ENCODE measurements around the gene AHNAK2.

AHNAK2 gene

DNA sequence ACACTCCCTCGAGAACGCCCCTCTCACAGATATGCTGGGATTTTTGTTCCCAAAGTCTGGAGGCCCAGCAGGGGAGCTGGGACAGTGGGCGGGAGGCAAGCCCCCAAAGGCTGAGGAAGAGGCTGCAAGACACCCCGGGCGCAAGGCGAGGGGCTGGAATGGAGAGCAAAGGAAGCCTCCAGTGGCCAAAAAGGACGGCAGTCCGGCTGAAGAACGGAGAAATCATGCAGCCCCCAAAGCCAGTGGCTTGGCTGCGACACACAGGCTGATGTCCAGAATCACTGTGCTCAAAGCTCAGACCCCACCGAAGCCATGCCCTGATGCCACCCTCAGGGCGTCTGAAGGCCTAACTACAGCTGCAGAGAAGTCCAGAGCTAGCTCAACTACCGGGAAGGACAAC is 18.3 kb upstream of the AHNAK2 start:
- Histone ChIP-seq H3K27ac (ENCODE audit: low read depth, low read length) (no peak overlapping the region), H3K4me3 (ENCODE audit: low read depth in 1 of 2, low read length in 2 of 2) (no peak overlapping the region), H3K9ac (ENCODE audit: low read depth in 1 of 2, low read length in 2 of 2) (no peak overlapping the region), H3K27me3 (ENCODE audit: control insufficient read depth in 1 of 2, insufficient read depth in 2 of 2, low read length in 2 of 2) (no peaks in the 10 kb centered on the region), H3K4me1 (ENCODE audit: control insufficient read depth in 1 of 2, insufficient read depth in 2 of 2, low read length in 2 of 2) (no peaks in the 10 kb centered on the region), H3K9me3 (ENCODE audit: control insufficient read depth in 1 of 2, low read length in 2 of 2) (no peaks in the 10 kb centered on the region), H3K36me3 (ENCODE audit: control insufficient read depth in 1 of 2, insufficient read depth in 2 of 2, low read length in 2 of 2) (peaks cover 0 to 3% of the 10 kb centered on the region in 2 donors)

GRCh38 chr14:104996032-104996431 is 17.9 kb upstream of the AHNAK2 start:
- no peaks in the 10 kb centered on the region for H3K4me1 ChIP-seq (ENCODE audit: control insufficient read depth in 1 of 2, insufficient read depth in 2 of 2, low read length in 2 of 2)
- no peak overlapping the region for H3K27ac ChIP-seq (ENCODE audit: low read depth, low read length)
- no peaks in the 10 kb centered on the region for H3K27me3 ChIP-seq (ENCODE audit: control insufficient read depth in 1 of 2, insufficient read depth in 2 of 2, low read length in 2 of 2)
- peaks cover 0 to 3% of the 10 kb centered on the region in 2 donors for H3K36me3 ChIP-seq (ENCODE audit: control insufficient read depth in 1 of 2, insufficient read depth in 2 of 2, low read length in 2 of 2)
- H3K9ac ChIP-seq (ENCODE audit: low read depth in 1 of 2, low read length in 2 of 2) = no peak overlapping the region
- no peak overlapping the region for H3K4me3 ChIP-seq (ENCODE audit: low read depth in 1 of 2, low read length in 2 of 2)
- no peaks in the 10 kb centered on the region for H3K9me3 ChIP-seq (ENCODE audit: control insufficient read depth in 1 of 2, low read length in 2 of 2)

- Histone ChIP-seq H3K36me3 (ENCODE audit: control insufficient read depth in 1 of 2, insufficient read depth in 2 of 2, low read length in 2 of 2) (peaks cover 0 to 3% of the 10 kb centered on the region in 2 donors), H3K27me3 (ENCODE audit: control insufficient read depth in 1 of 2, insufficient read depth in 2 of 2, low read length in 2 of 2) (no peaks in the 10 kb centered on the region), H3K4me1 (ENCODE audit: control insufficient read depth in 1 of 2, insufficient read depth in 2 of 2, low read length in 2 of 2) (no peaks in the 10 kb centered on the region), H3K9me3 (ENCODE audit: control insufficient read depth in 1 of 2, low read length in 2 of 2) (no peaks in the 10 kb centered on the region), H3K4me3 (ENCODE audit: low read depth in 1 of 2, low read length in 2 of 2) (no peak overlapping the region), H3K27ac (ENCODE audit: low read depth, low read length) (no peak overlapping the region), H3K9ac (ENCODE audit: low read depth in 1 of 2, low read length in 2 of 2) (no peak overlapping the region)
These were observed 16.8 kb upstream of the AHNAK2 start for GRCh38 chr14:104994978-104995377.

GRCh38 chr14:104993808-104994591 is 15.8 kb upstream of the AHNAK2 start:
- Histone ChIP-seq H3K9me3 (ENCODE audit: control insufficient read depth in 1 of 2, low read length in 2 of 2) (no peaks in the 10 kb centered on the region), H3K9ac (ENCODE audit: low read depth in 1 of 2, low read length in 2 of 2) (no peak overlapping the region), H3K36me3 (ENCODE audit: control insufficient read depth in 1 of 2, insufficient read depth in 2 of 2, low read length in 2 of 2) (peaks cover 0 to 3% of the 10 kb centered on the region in 2 donors), H3K27ac (ENCODE audit: low read depth, low read length) (no peak overlapping the region), H3K27me3 (ENCODE audit: control insufficient read depth in 1 of 2, insufficient read depth in 2 of 2, low read length in 2 of 2) (no peaks in the 10 kb centered on the region), H3K4me1 (ENCODE audit: control insufficient read depth in 1 of 2, insufficient read depth in 2 of 2, low read length in 2 of 2) (no peaks in the 10 kb centered on the region), H3K4me3 (ENCODE audit: low read depth in 1 of 2, low read length in 2 of 2) (no peak overlapping the region)

DNA sequence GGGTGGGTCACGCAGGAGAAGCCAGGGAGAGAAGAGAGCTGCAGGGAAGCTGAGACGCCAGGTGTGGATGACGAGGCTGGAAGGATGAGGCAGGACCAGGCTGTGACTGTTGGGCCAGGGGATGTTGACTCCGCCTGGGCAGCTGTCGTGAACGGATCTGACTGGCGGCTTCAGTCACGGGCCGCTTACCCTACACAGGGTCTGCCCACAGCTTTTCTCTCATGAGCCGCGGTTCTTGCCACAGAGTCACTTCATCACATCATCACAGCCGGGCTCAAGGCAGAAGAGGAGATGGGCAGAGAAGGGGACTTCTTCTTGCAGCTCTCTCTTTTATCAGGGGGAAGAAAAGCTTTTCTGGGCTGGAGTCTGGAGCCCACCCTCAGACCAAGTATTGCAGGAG is 15.1 kb upstream of the AHNAK2 start:
- Histone ChIP-seq H3K9ac (ENCODE audit: low read depth in 1 of 2, low read length in 2 of 2) (no peak overlapping the region), H3K4me1 (ENCODE audit: control insufficient read depth in 1 of 2, insufficient read depth in 2 of 2, low read length in 2 of 2) (no peaks in the 10 kb centered on the region), H3K27me3 (ENCODE audit: control insufficient read depth in 1 of 2, insufficient read depth in 2 of 2, low read length in 2 of 2) (no peaks in the 10 kb centered on the region), H3K27ac (ENCODE audit: low read depth, low read length) (no peak overlapping the region), H3K9me3 (ENCODE audit: control insufficient read depth in 1 of 2, low read length in 2 of 2) (no peaks in the 10 kb centered on the region), H3K36me3 (ENCODE audit: control insufficient read depth in 1 of 2, insufficient read depth in 2 of 2, low read length in 2 of 2) (peaks cover 0 to 3% of the 10 kb centered on the region in 2 donors), H3K4me3 (ENCODE audit: low read depth in 1 of 2, low read length in 2 of 2) (no peak overlapping the region)

GRCh38 chr14:104992501-104992900 is 14.3 kb upstream of the AHNAK2 start:
- H3K27ac ChIP-seq (ENCODE audit: low read depth, low read length) = no peak overlapping the region
- peaks cover 0 to 3% of the 10 kb centered on the region in 2 donors for H3K36me3 ChIP-seq (ENCODE audit: control insufficient read depth in 1 of 2, insufficient read depth in 2 of 2, low read length in 2 of 2)

DNA sequence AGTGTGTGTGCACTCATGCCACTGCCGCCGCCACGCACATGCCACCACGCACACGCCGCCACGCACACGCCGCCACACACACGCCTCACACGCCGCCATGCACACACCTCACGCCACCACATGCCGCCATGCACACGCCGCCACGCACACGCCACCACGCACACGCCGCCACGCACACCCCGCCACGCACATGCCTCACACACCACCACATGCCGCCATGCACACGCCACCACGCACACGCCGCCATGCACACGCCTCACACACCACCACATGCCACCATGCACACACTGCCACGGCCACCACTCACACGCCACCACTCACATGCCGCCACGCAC is 13.7 kb upstream of the AHNAK2 start:
- Histone ChIP-seq H3K4me3 (ENCODE audit: low read depth in 1 of 2, low read length in 2 of 2) (no peak overlapping the region), H3K9me3 (ENCODE audit: control insufficient read depth in 1 of 2, low read length in 2 of 2) (no peaks in the 10 kb centered on the region), H3K4me1 (ENCODE audit: control insufficient read depth in 1 of 2, insufficient read depth in 2 of 2, low read length in 2 of 2) (peaks cover under 1 to 4% of the 10 kb centered on the region in 2 donors), H3K36me3 (ENCODE audit: control insufficient read depth in 1 of 2, insufficient read depth in 2 of 2, low read length in 2 of 2) (peaks cover 0 to 3% of the 10 kb centered on the region in 2 donors), H3K9ac (ENCODE audit: low read depth in 1 of 2, low read length in 2 of 2) (no peak overlapping the region), H3K27ac (ENCODE audit: low read depth, low read length) (no peak overlapping the region), H3K27me3 (ENCODE audit: control insufficient read depth in 1 of 2, insufficient read depth in 2 of 2, low read length in 2 of 2) (no peaks in the 10 kb centered on the region)

More at GRCh38 chr14:104992501-104992900, 14.3 kb upstream of the AHNAK2 start:
- Histone ChIP-seq H3K27me3 (ENCODE audit: control insufficient read depth in 1 of 2, insufficient read depth in 2 of 2, low read length in 2 of 2) (no peaks in the 10 kb centered on the region), H3K9me3 (ENCODE audit: control insufficient read depth in 1 of 2, low read length in 2 of 2) (no peaks in the 10 kb centered on the region), H3K9ac (ENCODE audit: low read depth in 1 of 2, low read length in 2 of 2) (no peak overlapping the region), H3K4me3 (ENCODE audit: low read depth in 1 of 2, low read length in 2 of 2) (no peak overlapping the region), H3K4me1 (ENCODE audit: control insufficient read depth in 1 of 2, insufficient read depth in 2 of 2, low read length in 2 of 2) (no peaks in the 10 kb centered on the region)

- Histone ChIP-seq H3K4me1 (ENCODE audit: control insufficient read depth in 1 of 2, insufficient read depth in 2 of 2, low read length in 2 of 2) (peaks cover 7 to 10% of the 10 kb centered on the region in 2 donors), H3K9me3 (ENCODE audit: control insufficient read depth in 1 of 2, low read length in 2 of 2) (no peaks in the 10 kb centered on the region), H3K27ac (ENCODE audit: low read depth, low read length) (no peak overlapping the region), H3K4me3 (ENCODE audit: low read depth in 1 of 2, low read length in 2 of 2) (no peak overlapping the region), H3K27me3 (ENCODE audit: control insufficient read depth in 1 of 2, insufficient read depth in 2 of 2, low read length in 2 of 2) (no peaks in the 10 kb centered on the region), H3K36me3 (ENCODE audit: control insufficient read depth in 1 of 2, insufficient read depth in 2 of 2, low read length in 2 of 2) (peaks cover 0 to 3% of the 10 kb centered on the region in 2 donors), H3K9ac (ENCODE audit: low read depth in 1 of 2, low read length in 2 of 2) (no peak overlapping the region)
These were observed 11.8 kb upstream of the AHNAK2 start for GRCh38 chr14:104989951-104990303.

DNA sequence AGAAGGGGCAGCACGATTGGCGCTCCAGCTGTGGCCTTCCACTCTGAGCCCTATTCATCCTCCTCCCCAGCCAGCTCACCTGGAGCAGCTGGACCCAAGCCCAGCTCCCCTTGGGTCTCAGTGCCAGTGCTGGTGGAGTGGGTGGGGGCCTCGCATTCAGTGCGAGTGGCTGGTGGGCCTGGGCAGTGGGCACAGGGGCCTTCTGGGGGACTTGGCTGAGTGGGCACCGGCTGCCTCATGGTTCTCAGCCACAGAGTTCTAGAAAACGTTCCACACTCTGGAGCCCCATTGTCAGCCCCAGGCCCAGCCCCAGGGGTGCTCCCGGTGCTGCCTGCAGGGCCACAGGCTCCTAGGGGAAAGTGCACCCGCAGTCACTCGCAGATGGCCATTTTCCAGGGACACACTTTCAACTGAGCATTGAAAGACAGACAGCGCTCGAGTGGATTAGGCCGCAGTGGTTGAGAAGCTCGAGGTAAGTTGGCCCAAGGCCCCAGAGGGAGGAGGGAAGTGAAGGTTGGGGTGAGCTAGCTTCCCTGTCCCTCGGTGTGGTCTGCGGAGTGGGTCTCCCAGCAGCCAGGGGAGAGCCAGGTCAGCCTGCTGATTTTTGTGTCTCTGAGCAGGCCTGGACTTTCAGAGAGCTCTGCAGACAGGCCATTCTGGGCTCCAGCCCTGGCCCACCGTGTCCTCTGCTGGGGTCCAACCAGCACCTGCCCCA is 11.2 kb upstream of the AHNAK2 start:
- Histone ChIP-seq H3K4me1 (ENCODE audit: control insufficient read depth in 1 of 2, insufficient read depth in 2 of 2, low read length in 2 of 2) (peaks cover 7 to 10% of the 10 kb centered on the region in 2 donors), H3K36me3 (ENCODE audit: control insufficient read depth in 1 of 2, insufficient read depth in 2 of 2, low read length in 2 of 2) (peaks cover 0 to 3% of the 10 kb centered on the region in 2 donors)

DNA sequence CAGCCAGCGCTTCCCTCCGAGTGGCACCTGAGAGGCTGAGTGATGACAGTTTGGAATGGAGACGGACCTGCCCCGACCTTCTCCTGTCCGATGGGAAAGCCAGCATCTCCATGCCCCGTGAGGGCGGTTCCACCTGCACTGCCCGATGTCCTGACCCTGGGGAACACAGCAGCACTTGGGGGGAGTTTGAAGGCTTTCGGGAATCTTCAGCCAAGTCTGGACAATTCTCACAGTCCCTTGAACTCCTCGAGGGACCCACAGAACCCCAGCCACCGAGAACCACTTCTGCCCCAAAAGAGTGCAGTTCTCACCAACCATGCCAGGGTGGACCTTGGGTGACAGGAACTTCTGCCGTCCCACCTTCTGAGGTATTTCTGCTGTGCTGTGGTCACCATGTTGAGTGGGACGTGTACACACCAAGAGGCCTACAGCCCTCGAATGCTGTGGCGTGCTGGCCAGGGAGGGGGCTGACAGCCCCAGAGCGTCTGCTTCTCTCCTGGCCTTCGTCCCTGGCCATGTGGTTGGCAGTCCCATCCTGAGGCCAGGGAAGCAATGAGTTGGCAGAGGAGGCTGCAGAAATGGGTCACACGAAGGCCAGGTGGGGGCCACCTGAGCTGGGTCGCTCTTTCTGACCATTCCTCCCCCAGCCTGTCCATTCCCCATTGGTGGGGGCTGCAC is 8.5 kb upstream of the AHNAK2 start:
- peak overlapping the region; percentile 52 to 66 for H3K9ac ChIP-seq (ENCODE audit: low read depth in 1 of 2, low read length in 2 of 2)
- no peak overlapping the region for H3K27ac ChIP-seq (ENCODE audit: low read depth, low read length)
- H3K4me3 ChIP-seq (ENCODE audit: low read depth in 1 of 2, low read length in 2 of 2) = peak overlapping the region; percentile 66 to 74
- no peaks in the 10 kb centered on the region for H3K27me3 ChIP-seq (ENCODE audit: control insufficient read depth in 1 of 2, insufficient read depth in 2 of 2, low read length in 2 of 2)
- H3K36me3 ChIP-seq (ENCODE audit: control insufficient read depth in 1 of 2, insufficient read depth in 2 of 2, low read length in 2 of 2) = no peaks in the 10 kb centered on the region
- peaks cover 7 to 10% of the 10 kb centered on the region in 2 donors for H3K4me1 ChIP-seq (ENCODE audit: control insufficient read depth in 1 of 2, insufficient read depth in 2 of 2, low read length in 2 of 2)
- no peaks in the 10 kb centered on the region for H3K9me3 ChIP-seq (ENCODE audit: control insufficient read depth in 1 of 2, low read length in 2 of 2)

More for the DNA sequence above, 11.2 kb upstream of the AHNAK2 start:
- Histone ChIP-seq H3K9me3 (ENCODE audit: control insufficient read depth in 1 of 2, low read length in 2 of 2) (no peaks in the 10 kb centered on the region), H3K27me3 (ENCODE audit: control insufficient read depth in 1 of 2, insufficient read depth in 2 of 2, low read length in 2 of 2) (no peaks in the 10 kb centered on the region), H3K9ac (ENCODE audit: low read depth in 1 of 2, low read length in 2 of 2) (no peak overlapping the region), H3K4me3 (ENCODE audit: low read depth in 1 of 2, low read length in 2 of 2) (no peak overlapping the region), H3K27ac (ENCODE audit: low read depth, low read length) (no peak overlapping the region)

All from duodenal mucosa (tissue), 2 donors.